Measurements from ENCODE around the gene BMS1.
"Not testable (repeated sequence)": the region's sequence is repeated elsewhere in the genome, so short reads cannot be mapped to it uniquely, and the experiment has no call there.

The BMS1 gene

GRCh38 chr10:42801135-42801534 is 18.5 kb downstream of the BMS1 start:
- no peak for FAIRE-seq

DNA sequence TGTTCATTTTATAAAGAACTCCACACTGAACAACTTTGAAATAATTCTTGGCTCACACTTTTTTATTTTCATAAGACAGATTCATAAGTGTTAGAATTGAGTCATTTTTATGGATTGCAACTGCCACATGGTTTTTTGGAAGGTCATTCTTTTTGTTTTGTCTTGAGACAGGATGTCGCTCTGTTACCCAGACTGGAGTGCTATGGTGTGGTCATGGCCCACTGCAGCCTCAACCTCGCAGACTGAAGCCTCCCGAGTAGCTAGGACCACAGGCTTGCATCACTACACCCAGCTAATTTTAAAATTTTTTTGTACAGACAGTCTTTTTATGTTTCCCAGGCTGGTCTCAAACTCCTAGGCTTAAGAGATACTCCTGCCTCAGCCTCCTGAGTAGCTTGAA is 20.3 kb downstream of the BMS1 start:
- FAIRE-seq, result no peak

- no peak for FAIRE-seq
Observed at GRCh38 chr10:42809676-42810075, 27.1 kb downstream of the BMS1 start.

- no peak for FAIRE-seq
Observed at GRCh38 chr10:42812028-42812427, 29.4 kb downstream of the BMS1 start.

DNA sequence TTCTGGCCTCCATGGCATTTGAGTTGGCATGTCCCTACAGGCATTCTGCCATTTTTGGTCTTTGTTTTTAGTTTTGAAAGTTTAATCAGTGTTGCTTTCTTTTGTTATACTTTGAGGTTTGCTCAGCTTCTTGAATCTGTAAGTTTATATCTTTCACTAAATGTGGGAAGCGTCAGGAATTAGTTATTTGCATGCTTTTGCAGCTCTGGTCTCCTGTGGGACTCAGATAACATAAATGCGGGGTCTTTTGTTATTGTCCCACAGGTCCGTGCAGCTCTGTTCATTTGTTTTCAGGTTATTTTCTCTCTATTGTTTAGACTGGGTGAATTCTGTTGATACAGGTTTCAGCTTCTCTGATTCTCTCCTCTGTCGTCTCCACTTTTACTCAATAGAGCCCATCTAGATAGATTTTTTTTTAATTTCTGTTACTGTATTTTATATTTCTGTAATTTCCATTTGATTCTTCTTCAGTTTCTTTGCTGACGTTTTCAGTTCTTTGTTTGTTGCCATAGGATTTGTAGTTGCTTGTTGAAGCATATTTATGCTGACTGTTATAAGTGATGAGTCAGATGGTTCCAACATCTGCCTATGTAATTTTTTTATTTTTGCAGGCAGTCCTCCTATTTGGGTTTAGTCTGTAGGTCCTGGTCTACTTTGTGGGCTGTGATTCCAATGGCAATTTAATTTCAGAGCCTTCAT is 31.5 kb downstream of the BMS1 start:
- peak; percentile 18 for FAIRE-seq

GRCh38 chr10:42816334-42816733 is 33.7 kb downstream of the BMS1 start:
- FAIRE-seq, result not testable (repeated sequence)

GRCh38 chr10:42816912-42817311 is 34.3 kb downstream of the BMS1 start:
- no peak for FAIRE-seq

- FAIRE-seq, result not testable (repeated sequence)
Observed at GRCh38 chr10:42817417-42817816, 34.8 kb downstream of the BMS1 start.

DNA sequence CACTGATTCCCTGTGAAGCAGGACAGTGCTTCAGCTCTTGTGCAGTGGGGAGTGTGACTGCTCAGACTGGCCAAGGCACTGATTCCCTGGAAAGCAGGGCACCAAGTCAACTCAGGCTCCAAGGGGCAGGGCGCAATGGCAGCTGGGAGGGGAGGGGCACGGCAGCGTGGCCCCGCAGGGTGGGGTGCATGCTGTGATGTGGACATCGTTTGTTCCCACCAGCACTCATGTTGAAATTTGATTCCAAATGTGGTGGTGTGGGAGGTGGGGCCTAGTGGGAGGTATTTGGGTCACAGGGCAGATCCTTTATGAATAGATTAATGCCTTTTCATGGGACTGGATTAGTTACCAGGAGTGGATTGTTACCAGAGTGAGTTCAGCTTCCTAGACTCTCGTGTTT is 44.2 kb downstream of the BMS1 start:
- not testable (repeated sequence) for FAIRE-seq

GRCh38 chr10:42827201-42827600 is 44.6 kb downstream of the BMS1 start:
- FAIRE-seq, result no peak

DNA sequence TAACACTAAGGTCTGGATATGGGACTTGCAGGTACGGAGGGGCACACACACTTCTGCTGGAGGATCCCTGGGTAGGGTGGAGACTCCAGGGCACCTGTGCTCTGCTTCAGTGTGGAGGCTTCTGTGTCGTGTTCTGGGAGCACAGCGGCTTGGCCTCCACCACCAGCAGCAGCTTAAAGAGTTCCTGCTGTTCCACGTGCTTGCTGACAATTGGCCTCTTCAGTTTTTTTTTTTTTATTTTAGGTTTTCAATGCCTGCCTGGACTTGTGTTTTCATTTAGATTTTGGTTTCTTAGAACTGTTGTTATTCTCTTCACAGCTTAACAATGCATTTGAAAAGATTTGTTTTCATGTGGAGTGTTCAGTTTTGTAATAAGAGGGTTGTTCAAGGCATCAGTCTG is 45.8 kb downstream of the BMS1 start:
- not testable (repeated sequence) for FAIRE-seq

GRCh38 chr10:42830237-42830636 is 47.6 kb downstream of the BMS1 start:
- FAIRE-seq, result no peak

GRCh38 chr10:42836096-42836495 is 53.5 kb downstream of the BMS1 start:
- no peak for FAIRE-seq

GRCh38 chr10:42836771-42837468 is 54.3 kb downstream of the BMS1 start:
- FAIRE-seq, result no peak

DNA sequence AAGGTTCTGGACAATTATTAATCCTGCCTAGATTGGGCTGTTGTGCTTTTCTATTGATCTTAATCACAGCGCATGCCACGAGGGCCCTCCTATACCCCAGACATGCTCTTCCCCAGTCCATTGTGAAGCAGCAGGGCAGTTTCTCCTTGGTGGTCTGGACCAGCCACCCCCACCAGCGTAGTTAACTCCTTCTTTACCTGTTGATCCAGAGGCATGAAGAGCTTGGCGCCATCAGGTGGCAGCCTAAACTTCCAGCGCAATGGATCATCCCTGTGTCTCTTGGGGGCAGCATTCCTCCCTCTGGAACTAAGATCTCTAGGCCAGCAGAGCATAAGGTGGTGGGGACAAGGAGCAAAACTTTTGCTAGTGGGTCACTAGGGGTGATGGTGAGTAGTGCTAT is 62.2 kb downstream of the BMS1 start:
- FAIRE-seq, result not testable (repeated sequence)

GRCh38 chr10:42847261-42847660 is 64.7 kb downstream of the BMS1 start:
- not testable (repeated sequence) for FAIRE-seq

- no peak for FAIRE-seq
Observed at GRCh38 chr10:42850931-42851330, 68.3 kb downstream of the BMS1 start.

DNA sequence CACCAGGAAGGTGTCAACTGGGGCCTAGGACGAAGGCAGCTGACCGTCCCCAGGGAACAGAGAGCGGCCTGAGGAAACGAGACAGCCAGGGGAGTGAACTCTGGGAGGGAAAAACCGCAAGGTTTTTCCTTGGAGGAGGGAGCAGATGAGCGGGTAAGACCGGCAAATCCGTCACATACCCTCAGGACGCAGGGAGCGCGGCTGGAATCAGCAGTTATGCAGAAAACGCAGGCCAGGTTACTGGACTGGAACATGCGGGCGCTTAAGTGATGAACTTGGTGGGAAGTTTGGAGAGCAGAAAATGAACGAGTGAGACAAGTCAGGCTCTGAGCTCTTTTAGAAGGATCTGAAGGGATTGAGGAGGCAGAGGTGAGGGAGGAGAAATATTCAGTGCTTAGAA is 76.7 kb downstream of the BMS1 start:
- FAIRE-seq, result no peak

DNA sequence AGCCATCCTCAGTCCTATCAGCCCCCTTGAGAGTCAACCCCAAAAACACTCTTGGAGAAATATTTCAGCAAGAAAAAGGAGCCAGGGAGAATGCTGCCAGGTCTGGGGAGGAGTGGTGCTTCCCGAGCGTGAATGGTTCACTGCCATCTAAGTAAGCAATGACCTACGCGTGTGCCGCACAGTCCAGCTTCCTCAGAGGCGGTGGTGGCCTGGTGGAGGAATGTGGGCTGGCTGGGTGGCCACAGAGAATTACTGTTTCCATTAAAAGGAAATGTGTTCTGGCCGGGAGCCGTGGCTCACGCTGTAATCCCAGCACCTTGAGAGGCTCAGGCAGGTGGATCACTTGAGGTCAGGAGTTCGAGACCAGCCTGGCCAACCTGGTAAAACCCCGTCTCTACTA is 77.4 kb downstream of the BMS1 start:
- FAIRE-seq, result not testable (repeated sequence)

DNA sequence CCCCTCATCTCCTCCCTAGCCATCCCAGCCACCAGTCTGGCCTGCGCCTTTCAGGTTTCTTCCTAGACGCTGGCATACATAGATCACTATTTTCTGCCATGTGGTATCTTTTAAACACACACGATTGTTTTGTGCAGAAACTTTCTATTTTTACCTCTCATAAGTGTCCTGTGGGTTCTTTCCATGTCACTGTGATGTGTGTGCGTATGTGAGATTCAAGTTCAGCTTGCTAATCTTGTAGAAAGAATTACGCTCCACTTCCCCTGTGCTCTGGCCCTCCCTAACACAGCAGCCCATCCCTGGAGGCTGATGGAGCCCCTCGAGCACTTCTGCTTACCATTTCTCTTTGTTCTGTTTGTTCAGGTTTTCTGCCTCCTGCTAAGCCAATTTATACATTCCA is 80.2 kb downstream of the BMS1 start:
- FAIRE-seq, result not testable (repeated sequence)

DNA sequence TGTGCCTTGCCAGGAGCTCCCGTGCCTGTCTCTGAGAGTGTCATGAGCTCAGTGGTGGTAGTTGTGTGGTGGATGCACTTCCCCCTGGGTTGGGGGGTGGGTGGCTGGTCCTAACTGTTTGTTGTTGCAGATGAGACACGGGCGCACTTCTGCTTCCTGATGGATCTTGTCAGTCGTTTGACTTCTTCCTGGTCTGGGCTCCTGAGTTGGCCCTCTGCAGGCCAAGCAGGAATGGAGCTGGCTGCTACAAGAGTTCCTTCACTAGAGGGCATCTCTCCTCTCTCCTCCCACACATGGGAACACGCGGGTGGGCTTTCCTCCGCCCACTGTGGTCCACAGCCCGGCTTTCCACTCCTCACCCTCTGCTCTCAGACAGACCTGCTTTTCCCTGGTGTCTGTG is 82.0 kb downstream of the BMS1 start:
- FAIRE-seq, result no peak

DNA sequence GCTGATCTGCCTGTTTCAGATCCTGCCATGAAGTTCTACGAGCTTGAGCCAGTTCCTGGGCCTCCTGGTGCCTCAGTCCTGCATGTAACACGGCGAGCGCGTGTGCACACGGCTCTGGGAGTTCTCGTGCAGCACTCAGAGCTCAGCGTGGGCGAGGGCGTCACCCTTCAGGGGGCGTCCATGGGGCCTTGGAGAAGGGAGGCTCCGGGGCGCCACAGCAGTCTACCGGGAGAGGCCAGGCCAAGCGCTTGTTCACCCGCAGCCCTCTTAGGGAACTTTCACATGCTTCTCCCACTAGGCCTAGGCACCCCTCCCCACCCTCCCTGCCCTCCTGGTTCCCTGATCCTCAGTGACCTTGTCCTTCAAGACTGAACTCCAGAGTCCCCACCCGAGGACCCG is 83.1 kb downstream of the BMS1 start:
- FAIRE-seq, result no peak

DNA sequence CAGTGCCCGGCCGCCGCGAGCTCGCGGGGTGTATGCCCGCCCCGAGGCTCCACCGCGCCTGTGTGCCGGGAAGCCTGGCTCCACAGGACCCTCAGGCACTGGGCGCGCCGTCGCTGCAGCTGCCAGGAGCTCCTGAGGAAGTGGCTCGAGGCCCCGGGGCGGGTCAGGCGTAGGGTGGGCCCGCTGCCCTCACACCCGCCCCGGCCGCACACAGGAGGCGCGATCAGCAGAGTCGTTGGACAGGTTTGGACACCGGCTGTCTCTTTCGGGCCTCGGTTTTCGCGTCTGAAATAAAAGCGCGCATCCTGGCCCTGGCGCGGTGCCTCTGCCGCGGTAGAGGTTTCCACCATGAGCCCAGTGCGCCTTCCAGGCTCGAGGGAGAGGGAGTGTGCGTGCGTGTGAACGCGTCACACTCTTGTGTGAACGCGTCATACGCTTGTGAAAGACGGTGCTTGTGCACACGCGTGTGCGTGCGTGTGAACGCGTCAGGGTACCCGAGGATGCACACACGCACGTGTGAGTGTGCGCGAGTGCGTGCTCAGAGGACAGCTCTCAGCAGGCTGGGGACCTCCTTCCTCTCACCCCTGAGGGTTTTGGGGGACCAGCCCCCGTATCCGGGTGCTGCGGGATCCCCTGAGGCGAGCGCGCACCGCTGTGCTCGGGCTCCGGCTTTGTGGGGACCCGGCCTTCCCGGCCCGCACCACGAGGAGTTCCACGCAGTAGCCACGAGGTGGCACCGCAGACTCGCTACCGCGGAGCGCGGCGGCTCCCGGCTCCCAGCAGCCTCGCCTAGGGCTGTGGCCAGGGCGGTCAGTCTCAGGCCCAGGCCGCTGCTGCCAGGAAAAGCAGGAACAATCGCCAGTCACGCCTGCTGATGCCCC is 83.8 kb downstream of the BMS1 start:
- no peak for FAIRE-seq

GRCh38 chr10:42867571-42867970 is 85.0 kb downstream of the BMS1 start:
- no peak for FAIRE-seq

Measured in colon (tissue), 2 donors.